ENCODE data around the gene TPPP.
A peak's percentile ranks its signal among the peaks of the same experiment; 100 is the strongest.
"Not testable (repeated sequence)": the region's sequence is repeated elsewhere in the genome, so short reads cannot be mapped to it uniquely, and the experiment has no call there.

TPPP gene

GRCh38 chr5:645421-645820 lies 47.7 kb downstream of the TPPP start:
- no peak for DNase-seq (ENCODE audit: low read depth)

DNA sequence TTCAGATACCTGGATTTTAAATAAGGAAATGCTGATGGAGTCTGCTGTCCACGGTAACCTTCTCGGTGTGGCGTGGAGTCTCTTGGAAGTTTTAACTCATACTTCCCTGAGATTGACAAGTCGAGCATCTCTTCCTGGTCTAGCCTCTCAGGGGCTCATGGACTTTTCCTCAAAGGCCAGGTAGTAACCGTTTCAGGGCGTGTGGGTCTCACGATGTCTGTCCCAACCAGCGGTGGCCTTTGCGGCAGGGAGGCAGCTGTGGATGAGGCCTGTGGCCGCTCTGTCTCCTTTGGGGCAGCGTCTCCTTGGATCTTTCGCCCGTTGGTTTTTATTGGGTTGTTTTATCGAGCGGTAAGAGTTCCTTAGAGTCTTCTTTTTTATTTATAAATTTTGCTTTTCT lies 48.2 kb downstream of the TPPP start:
- no peak for DNase-seq (ENCODE audit: low read depth)

GRCh38 chr5:644509-644908 lies 48.6 kb downstream of the TPPP start:
- DNase-seq (ENCODE audit: low read depth): no peak

DNA sequence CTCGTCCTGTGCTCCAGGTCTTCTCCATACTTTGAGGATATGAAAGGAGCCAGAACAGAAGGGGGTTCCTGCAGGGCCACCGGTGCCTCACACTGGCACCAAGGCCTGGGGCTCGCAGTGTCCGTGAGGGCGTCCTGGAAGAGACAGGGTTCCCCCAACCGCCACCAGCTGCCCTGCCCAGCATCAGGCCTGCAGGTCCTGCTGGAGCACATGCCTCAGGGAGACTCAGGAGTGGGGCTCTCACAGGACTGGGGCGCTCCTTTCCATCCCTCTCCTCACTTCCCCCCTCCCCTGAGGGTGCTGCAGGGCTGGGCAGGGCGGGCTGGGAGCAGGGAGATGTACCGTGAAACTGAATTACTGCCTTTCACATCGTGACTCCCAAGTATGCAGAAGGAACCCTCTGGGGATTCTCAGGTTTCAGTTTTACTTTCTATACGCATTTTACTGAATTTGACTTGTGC lies 49.3 kb downstream of the TPPP start:
- peak; percentile 9 for DNase-seq (ENCODE audit: low read depth)

DNA sequence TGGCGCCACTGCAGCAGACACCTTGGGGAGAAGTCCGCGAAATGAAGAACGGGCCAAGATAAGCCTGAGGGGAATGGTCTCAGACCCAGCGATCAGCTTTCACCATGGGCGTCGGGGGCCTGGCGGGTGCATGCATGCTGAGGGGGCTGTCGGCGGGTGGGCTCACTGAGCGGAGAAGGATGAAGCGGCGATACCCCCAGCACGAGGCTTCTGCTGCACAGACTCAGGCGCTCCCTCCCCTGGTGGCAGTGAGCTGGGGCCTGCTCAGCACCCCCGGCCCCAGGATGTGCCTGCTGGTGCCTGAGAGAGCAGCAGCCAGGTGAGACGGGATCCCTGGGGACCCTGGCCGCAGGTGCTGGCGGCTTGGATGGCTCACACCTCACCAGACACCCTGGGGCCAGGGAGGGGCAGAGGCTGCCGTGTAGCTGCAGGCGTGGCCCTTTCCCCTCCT lies 49.8 kb downstream of the TPPP start:
- DNase-seq (ENCODE audit: low read depth): no peak

DNA sequence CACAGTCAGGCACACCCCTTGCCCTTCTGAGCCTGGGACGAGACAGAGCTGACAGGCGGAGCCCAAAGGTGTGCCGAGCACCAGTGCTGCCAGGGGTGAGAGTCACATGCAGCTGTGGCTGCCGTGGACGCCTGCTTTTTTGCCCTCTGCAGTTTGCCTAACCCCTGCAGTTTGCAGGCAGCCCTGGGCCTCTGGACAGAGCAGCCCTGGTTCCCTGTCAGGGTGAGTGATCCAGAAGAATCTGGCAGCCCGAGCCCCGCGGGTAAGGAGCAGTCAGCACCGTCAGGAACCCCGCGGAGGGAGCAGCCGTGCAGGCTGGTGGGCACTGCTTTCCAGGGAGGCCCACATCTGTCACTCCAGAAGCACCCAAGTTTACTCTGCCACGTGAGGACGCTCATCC lies 50.7 kb downstream of the TPPP start:
- DNase-seq (ENCODE audit: low read depth): no peak

DNA sequence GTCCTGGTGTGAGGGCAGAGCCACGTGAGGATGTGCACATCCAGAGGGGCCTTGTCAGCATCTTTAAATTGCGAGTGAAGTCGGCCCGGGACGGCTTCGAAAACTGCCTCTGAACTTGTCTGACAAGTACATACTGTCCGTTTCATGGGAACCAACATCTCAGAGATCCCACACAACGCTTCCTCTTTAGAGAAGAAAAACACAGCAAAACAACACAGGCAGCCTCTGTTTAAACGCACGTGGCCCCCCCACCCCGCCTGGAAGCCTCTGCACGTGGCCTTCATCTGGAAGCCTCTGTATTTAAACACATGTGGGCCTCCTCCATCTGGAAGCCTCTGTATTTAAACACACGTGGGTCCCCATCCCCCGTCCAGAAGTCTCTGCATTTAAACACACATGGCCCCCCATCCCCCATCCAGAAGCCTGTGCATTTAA lies 51.8 kb downstream of the TPPP start:
- DNase-seq (ENCODE audit: low read depth): no peak

DNA sequence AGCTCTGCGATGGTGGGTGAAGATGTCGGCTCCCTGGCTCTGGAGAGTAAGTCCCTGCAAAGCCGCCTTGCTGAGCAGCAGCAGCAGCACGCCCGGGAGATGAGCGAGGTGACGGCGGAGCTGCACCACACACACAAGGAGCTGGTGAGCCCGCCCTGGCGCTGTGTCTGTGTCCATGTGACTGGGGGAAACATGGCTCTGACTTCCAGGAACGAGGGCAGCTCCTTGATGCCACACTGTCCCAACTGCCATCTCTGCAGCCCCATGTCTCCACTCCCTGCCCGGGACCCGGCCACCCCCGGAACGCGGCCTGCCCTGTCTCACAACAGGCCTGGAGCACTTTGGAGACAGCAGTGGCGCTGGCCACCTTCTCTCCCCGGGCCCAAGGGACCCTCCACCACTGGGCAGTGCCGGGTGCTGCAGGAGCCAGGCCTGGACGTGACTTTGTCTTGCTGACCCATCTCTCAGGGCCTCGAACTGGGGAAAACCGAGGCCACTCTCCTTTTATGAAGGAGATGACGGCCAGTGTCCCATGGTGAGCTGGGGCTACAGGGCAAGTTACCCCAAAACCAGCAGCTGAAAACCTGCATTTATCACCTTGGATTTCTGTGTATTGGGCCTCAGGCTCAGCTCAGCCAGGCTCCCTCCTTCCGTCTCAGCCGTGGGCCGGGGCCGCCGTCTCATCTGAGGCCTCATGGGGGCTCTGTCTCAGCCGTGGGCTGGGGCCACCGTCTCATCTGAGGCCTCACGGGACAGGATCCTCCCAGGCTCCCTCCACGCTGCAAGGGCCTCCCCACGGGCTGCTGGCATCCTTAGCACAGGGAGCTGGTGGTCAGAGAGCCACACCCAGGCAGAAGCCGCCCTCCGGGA lies 52.5 kb downstream of the TPPP start:
- DNase-seq (ENCODE audit: low read depth): no peak

- no peak for DNase-seq (ENCODE audit: low read depth)
These were observed 53.5 kb downstream of the TPPP start for GRCh38 chr5:639584-640213.

DNA sequence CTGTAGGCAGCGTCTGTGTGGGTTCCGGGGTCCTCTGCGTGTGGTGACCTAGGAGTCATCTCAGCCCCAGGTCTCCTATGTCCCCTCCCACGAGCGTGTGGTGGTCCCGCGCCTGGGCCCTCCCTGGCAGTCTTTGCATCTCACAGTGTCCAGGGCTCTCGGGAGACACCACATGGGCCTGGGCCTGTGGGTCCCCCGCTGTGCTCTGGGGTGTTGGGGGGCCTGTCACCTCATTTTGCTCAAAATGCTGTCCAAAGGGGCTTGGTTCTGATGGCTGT lies 54.0 kb downstream of the TPPP start:
- no peak for DNase-seq (ENCODE audit: low read depth)

DNA sequence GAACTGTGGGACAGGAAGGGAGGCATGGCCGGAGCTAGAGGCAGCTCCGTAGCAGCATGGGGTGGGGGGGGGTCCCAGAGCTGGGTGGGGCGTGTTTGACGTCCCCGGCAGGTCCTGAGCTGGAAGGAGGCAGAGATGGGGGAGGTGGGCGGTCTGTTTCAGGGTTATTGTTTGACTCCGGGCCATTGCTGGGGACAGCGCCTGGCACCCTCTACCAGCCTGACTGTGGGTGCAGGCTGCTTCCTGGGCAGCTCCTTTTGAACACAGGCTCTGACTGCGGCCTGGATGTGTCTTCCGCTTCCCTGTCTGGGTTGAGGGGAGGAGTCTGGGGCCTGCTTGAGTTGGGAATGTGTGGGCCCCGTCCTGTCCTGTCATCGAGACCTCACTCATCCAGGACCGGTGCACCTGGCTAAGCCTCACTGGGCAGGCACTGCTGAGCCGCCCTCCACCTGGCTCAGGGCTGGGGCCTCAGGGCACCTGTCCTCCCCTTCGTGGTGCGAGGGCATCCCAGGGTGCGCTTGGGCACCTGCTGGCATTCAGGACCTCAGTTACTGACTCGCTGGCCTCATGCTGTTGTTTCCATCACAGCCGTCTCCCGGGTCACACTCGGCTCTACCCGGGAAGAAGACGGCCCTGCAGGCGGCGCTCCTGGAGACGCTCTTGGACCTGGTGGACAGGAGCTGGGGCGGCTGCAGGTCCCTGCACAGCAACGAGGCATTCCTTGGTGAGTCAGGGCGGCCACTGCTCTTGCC lies 54.5 kb downstream of the TPPP start:
- DNase-seq (ENCODE audit: low read depth): no peak

- DNase-seq (ENCODE audit: low read depth): no peak
These were observed 55.3 kb downstream of the TPPP start for GRCh38 chr5:637581-638450.

- no peak for DNase-seq (ENCODE audit: low read depth)
These were observed 56.2 kb downstream of the TPPP start for GRCh38 chr5:636951-637350.

DNA sequence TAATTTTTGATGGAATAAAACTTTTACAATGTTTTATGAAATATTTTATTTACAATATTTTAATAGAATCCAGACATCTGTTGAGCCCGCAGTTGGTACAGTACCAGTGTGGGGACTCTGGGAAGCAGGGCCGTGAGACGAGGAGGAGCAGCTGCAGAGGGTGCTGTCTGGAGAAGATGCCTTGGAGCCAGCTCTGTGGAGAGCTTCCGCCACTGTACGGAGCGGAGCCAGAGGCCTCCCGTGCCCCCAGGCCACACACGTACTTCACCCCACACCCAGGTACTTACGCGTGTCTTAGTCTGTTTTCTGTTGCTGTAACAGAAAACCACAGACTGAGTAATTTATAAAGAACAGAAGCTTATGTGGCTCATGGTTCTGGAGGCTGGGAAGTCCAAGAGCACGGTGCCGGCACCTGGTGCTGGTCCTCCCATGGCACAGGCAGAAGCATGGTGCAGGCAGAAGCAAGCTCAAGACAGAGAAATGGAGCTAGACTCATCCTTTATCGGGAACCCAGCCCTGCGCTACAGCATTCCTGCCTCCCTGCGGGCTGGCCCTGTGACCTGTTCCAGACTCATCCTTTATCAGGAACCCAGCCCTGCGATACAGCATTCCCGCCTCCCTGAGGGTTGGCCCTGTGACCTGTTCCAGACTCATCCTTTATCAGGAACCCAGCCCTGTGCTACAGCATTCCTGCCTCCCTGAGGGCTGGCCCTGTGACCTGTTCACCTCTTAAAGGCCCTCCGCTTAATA lies 57.7 kb downstream of the TPPP start:
- no peak for DNase-seq (ENCODE audit: low read depth)

DNA sequence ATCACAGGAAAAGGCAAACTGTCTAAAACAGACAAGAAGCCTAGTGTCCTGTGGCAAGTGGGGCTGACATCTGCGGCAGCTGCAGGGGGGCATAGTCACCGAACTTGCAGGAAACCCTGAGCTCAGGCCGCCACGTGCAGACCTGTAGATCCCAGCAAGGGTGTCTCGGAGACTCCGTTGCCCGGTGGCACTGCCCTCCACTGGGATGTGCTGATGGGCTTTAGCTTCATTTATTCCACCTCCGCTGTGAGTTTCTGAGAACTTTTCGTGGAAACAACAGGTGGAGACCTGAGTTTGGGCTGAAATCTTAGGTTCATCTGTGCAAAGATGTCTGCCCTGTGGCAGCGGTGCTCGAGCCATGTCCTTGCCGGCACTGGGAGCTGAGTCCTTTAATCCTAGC lies 59.0 kb downstream of the TPPP start:
- DNase-seq (ENCODE audit: low read depth): no peak

- no peak for DNase-seq (ENCODE audit: low read depth)
These were observed 59.6 kb downstream of the TPPP start for GRCh38 chr5:633501-633955.

DNA sequence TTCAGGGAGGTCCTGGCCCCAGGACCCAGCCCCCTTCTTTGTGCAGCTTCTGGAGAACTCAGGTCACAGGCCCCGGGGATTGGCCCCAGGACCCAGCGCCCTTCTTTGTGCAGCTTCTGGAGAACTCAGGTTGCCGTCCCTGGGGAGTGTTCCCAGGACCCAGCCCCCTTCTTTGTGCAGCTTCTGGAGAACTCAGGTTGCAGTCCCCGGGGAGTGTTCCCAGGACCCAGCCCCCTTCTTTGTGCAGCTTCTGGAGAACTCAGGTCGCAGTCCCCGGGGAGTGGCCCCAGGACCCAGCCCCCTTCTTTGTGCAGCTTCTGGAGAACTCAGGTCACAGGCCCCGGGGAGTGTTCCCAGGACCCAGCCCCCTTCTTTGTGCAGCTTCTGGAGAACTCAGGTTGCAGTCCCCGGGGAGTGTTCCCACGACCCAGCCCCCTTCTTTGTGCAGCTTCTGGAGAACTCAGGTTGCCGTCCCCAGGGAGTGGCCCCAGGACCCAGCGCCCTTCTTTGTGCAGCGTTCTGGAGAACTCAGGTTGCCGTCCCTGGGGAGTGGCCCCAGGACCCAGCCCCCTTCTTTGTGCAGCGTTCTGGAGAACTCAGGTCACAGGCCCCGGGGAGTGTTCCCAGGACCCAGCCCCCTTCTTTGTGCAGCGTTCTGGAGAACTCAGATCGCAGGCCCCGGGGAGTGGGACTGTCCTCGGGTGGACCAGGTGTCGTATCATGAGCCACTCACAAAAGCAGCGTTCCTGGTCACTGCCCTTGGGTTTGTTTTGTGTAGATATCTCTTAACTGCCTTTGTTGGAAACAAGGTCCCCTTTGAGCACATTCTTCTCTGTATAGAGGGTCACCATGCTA lies 64.6 kb downstream of the TPPP start:
- not testable (repeated sequence) for DNase-seq (ENCODE audit: low read depth)

DNA sequence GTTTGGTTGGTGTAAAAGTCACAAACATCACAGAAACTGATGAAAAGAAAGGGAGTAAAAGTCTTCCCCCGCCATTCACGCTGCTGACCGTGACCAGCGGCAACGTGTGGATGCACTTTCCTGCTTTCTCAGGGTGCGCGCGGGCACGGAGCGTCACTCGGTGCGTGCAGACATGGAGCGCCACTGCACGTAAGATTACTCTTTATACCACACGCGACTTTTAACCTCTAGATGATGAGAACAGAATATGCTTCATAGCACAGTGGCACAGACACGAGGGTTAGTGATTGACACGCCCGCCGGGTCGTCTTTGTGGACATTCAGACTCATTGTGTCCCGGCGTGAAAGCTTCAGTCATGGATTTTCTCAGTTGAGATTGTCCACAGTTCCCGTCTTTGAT lies 65.3 kb downstream of the TPPP start:
- no peak for DNase-seq (ENCODE audit: low read depth)

DNA sequence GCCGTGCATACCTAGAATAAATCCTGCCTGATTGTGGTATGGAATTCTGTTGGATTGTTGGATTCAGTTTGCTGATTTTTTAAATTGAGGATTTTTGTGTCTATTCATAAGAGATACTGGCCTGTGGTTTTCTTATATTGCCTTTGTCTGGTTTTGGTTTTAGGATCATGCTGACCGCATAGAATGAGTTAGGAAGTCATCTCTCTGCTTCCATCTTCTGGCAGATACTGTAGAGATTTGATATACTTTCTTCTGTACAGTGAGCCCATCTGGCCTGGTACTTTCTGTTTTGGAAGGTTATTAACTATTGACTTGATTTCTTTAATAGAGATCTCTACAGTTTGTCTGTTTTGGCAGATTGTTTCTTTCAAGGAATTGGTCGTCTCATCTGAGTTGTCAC lies 66.3 kb downstream of the TPPP start:
- peak; percentile 16 for DNase-seq (ENCODE audit: low read depth)

GRCh38 chr5:625516-625915 lies 67.6 kb downstream of the TPPP start:
- no peak for DNase-seq (ENCODE audit: low read depth)

Measured in fibroblast of gingiva (primary cell).